ENCODE results near the gene ITGB5. TPM values are rescaled to one million over a fixed set of nuclear protein-coding genes. Genes with fewer than 3 reads are reported as not detected.

The ITGB5 gene
- total RNA-seq, 2 donors from 2014 or later, result 0.61 to 1.1 TPM

GRCh38 chr3:124780356-124780755 lies 106.8 kb downstream of the ITGB5 start:
- H3K27me3 Mint-ChIP-seq, result peaks cover 15% of the 10 kb centered on the region
- no peak overlapping the region for H3K27ac Mint-ChIP-seq
- H3K9me3 Mint-ChIP-seq, result no peaks in the 10 kb centered on the region
- H3K36me3 Mint-ChIP-seq (ENCODE audit: low read depth), result no peaks in the 10 kb centered on the region
- H3K4me3 Mint-ChIP-seq, result no peak overlapping the region
- ATAC-seq (replicated peaks), result no peak
- no peaks in the 10 kb centered on the region for H3K4me1 Mint-ChIP-seq

DNA sequence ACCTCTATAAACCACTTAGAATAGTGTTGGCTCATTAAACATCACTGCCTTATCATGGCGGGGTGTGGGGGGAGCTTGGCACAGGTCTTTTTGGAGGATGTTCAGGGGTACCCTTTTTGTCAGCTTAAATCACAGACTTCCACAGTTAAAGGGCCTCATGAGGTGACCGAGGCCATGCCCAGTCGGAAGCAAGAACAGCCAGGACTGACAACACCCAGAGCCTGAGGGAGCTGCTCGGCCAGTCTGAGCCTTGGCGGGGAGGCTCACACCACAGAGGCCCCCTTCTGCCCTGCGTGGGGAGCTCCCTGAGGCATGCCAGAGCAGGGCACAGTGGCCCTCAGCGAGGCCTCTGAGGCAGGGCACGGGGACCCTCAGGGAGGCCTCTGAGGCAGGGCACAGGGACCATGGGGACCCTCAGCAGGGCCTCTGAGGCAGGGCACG lies 107.4 kb downstream of the ITGB5 start:
- Mint-ChIP-seq H3K9me3 (no peaks in the 10 kb centered on the region), H3K36me3 (ENCODE audit: low read depth) (no peaks in the 10 kb centered on the region), H3K27me3 (peaks cover 20% of the 10 kb centered on the region), H3K4me1 (no peaks in the 10 kb centered on the region), H3K27ac (no peak overlapping the region), H3K4me3 (no peak overlapping the region)
- no peak for ATAC-seq (replicated peaks)

- Mint-ChIP-seq H3K27me3 (peaks cover 22% of the 10 kb centered on the region), H3K27ac (no peak overlapping the region), H3K4me1 (no peaks in the 10 kb centered on the region), H3K9me3 (no peaks in the 10 kb centered on the region), H3K4me3 (no peak overlapping the region), H3K36me3 (ENCODE audit: low read depth) (no peaks in the 10 kb centered on the region)
- ATAC-seq (replicated peaks), result no peak
Observed at GRCh38 chr3:124779116-124779515, 108.0 kb downstream of the ITGB5 start.

DNA sequence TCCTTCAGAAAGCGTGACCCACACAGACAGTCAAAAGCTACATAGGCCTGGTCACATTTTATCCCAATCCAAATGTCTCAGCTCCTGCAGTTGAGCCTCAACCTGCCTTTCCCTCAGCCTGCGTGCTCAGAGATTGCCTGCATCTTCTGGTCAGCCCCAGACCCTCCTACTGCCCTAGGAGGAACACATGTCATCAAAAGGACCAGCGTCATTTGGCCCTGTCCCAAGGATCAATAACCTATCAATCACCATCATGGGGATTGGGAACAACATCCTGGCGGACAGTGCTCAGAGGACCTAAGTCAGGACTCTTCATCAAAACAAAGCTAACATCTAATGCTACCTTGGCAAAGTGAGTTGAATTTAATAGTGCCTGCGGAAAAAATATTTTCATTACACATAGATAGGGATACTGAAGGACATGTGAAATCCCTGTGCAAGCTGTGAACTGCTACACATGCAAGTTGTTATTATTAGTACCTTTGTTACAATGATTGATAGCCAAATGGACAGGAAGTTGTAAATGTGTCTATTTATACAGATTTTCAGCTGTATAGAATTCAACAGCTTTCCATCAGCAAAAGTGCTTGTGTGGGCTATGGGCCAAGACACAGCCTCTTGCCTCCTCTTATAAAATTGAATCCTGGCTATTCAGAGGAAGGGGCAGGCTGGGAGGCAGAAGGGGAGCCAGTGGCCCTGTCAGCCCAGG lies 109.2 kb downstream of the ITGB5 start:
- Mint-ChIP-seq H3K4me3 (no peak overlapping the region), H3K4me1 (no peaks in the 10 kb centered on the region), H3K27ac (no peak overlapping the region), H3K36me3 (ENCODE audit: low read depth) (no peaks in the 10 kb centered on the region), H3K9me3 (no peaks in the 10 kb centered on the region), H3K27me3 (peaks cover 26% of the 10 kb centered on the region)
- no peak for ATAC-seq (replicated peaks)

- peaks cover 30% of the 10 kb centered on the region for H3K27me3 Mint-ChIP-seq
Observed at GRCh38 chr3:124776856-124777255, 110.3 kb downstream of the ITGB5 start.

GRCh38 chr3:124775877-124776276 lies 111.3 kb downstream of the ITGB5 start:
- Mint-ChIP-seq H3K9me3 (no peaks in the 10 kb centered on the region), H3K36me3 (ENCODE audit: low read depth) (no peaks in the 10 kb centered on the region), H3K4me1 (no peaks in the 10 kb centered on the region), H3K4me3 (no peak overlapping the region), H3K27me3 (peaks cover 31% of the 10 kb centered on the region), H3K27ac (no peak overlapping the region)
- ATAC-seq (replicated peaks), result no peak

More at GRCh38 chr3:124776856-124777255, 110.3 kb downstream of the ITGB5 start:
- H3K4me3 Mint-ChIP-seq, result no peak overlapping the region
- no peak overlapping the region for H3K27ac Mint-ChIP-seq
- ATAC-seq (replicated peaks), result no peak
- no peaks in the 10 kb centered on the region for H3K4me1 Mint-ChIP-seq
- no peaks in the 10 kb centered on the region for H3K36me3 Mint-ChIP-seq (ENCODE audit: low read depth)
- no peaks in the 10 kb centered on the region for H3K9me3 Mint-ChIP-seq

GRCh38 chr3:124774841-124775402 lies 112.2 kb downstream of the ITGB5 start:
- Mint-ChIP-seq H3K9me3 (no peaks in the 10 kb centered on the region), H3K27ac (no peak overlapping the region)
- no peak for ATAC-seq (replicated peaks)

GRCh38 chr3:124774327-124774718 lies 112.8 kb downstream of the ITGB5 start:
- H3K4me1 Mint-ChIP-seq, result no peaks in the 10 kb centered on the region
- H3K9me3 Mint-ChIP-seq, result no peaks in the 10 kb centered on the region
- ATAC-seq (replicated peaks), result no peak
- H3K36me3 Mint-ChIP-seq (ENCODE audit: low read depth), result no peaks in the 10 kb centered on the region
- peaks cover 31% of the 10 kb centered on the region for H3K27me3 Mint-ChIP-seq
- no peak overlapping the region for H3K4me3 Mint-ChIP-seq
- H3K27ac Mint-ChIP-seq, result no peak overlapping the region

More at GRCh38 chr3:124774841-124775402, 112.2 kb downstream of the ITGB5 start:
- Mint-ChIP-seq H3K4me1 (no peaks in the 10 kb centered on the region), H3K36me3 (ENCODE audit: low read depth) (no peaks in the 10 kb centered on the region), H3K27me3 (peaks cover 31% of the 10 kb centered on the region), H3K4me3 (no peak overlapping the region)

DNA sequence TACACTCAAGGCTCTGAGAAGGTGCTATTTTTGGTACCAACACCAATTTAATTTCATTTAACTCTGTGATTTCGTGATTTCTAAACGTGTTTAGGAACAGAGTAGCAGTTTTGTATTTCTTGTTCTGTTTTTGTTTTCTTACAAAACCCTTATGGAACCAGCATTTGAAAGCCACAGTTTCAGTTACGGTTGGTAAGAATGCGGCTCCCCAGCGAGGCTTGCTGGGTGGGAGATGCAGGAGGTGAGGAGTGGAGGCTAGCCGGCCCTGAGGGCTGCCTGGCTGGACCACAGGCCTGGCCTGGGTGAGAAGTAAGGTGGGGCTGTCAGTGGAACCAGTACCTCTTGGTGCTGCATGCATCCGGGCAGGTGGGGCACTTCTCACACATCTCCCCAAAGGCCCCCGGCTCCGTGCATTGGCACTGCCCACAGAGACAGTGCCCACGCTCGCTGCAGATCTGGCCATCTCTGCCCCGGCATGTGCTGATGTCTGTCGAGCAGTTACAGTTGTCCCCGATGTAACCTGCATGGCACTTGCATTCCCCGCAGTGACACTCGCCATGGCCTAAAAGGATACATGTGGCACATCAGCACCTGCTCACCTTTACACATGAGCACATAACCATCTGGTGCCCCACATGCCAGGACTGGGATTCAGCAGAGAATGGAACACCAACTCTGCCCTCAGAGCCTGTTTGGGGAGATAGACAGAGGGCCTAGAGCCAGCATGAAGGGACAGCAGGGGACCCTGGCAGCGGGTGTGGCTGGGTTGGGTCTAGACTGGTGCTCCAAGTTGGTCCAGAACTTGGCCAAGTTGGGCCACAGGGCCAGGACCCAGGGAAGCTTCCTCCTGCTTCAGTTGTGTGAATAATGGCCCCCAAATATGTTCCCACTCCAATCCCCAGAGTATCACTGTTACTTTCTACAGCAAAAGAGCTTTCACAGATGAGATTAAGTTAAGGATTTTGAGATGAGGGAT lies 113.5 kb downstream of the ITGB5 start:
- Mint-ChIP-seq H3K9me3 (no peaks in the 10 kb centered on the region), H3K4me3 (no peak overlapping the region), H3K4me1 (no peaks in the 10 kb centered on the region), H3K36me3 (ENCODE audit: low read depth) (no peaks in the 10 kb centered on the region), H3K27ac (no peak overlapping the region), H3K27me3 (peaks cover 26% of the 10 kb centered on the region)
- no peak for ATAC-seq (replicated peaks)

DNA sequence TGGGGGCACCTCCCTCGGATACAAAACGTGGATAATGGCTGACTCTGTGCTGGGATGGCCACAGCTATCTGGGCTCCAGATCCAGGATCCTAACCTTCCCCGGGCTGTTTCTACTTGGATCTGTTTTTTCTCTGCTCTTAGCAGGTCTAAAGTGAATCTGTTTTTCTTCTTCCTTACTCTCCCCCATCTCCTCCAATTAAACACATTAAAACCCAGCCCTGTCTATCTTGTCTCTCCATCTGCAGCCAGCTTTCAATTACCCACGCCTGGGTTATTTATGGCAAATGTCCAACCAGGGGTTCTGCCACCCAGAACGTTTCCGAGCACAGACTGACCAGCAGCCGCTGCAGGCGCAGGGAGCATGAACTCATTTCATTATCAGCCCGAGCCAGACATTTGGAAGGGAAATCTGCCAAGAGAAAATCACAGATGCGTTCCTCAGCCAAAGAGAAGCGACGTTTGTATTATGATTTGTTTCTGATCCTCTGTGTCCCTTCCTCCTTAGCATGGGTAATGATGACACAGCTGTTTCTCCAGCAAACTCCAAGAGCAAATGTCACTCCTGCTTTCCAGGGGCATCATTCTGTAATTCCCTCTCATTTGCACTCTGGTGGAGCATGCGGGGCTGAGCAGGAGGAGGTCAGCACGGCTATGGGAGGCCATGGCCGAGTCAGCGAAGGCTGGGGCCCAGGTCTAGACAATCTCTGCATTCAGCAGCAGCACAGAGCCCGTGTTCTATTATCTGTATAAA lies 114.9 kb downstream of the ITGB5 start:
- no peak for ATAC-seq (replicated peaks)

DNA sequence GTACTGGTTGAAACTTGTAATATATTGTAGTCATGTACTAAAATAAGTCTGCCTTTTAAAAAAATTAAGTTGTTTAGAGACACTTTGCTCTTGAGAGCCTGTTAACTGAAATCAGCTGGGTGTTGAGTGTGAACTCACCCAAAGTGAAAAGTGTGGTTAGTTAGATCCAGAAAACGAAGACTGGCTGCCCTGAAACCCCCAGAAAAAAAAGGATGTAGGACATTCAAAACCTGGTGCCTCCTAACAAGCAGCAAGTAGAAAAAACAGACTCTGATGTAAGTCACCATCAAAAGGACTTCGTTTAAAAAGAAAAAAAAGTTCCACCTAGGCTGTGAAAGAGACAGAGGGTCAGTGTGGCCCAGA lies 116.1 kb downstream of the ITGB5 start:
- Mint-ChIP-seq H3K27me3 (peaks cover 20% of the 10 kb centered on the region), H3K9me3 (no peaks in the 10 kb centered on the region), H3K27ac (no peak overlapping the region), H3K36me3 (ENCODE audit: low read depth) (no peaks in the 10 kb centered on the region), H3K4me1 (no peaks in the 10 kb centered on the region), H3K4me3 (no peak overlapping the region)
- no peak for ATAC-seq (replicated peaks)

More for the DNA sequence above, 114.9 kb downstream of the ITGB5 start:
- Mint-ChIP-seq H3K27ac (no peak overlapping the region), H3K9me3 (no peaks in the 10 kb centered on the region), H3K27me3 (peaks cover 23% of the 10 kb centered on the region), H3K4me1 (no peaks in the 10 kb centered on the region), H3K36me3 (ENCODE audit: low read depth) (no peaks in the 10 kb centered on the region), H3K4me3 (no peak overlapping the region)

- H3K36me3 Mint-ChIP-seq (ENCODE audit: low read depth), result no peaks in the 10 kb centered on the region
- H3K27ac Mint-ChIP-seq, result no peak overlapping the region
- H3K4me1 Mint-ChIP-seq, result no peaks in the 10 kb centered on the region
- H3K27me3 Mint-ChIP-seq, result peaks cover 20% of the 10 kb centered on the region
- H3K9me3 Mint-ChIP-seq, result no peaks in the 10 kb centered on the region
- H3K4me3 Mint-ChIP-seq, result no peak overlapping the region
- ATAC-seq (replicated peaks), result no peak
Observed at GRCh38 chr3:124770336-124771082, 116.7 kb downstream of the ITGB5 start.

DNA sequence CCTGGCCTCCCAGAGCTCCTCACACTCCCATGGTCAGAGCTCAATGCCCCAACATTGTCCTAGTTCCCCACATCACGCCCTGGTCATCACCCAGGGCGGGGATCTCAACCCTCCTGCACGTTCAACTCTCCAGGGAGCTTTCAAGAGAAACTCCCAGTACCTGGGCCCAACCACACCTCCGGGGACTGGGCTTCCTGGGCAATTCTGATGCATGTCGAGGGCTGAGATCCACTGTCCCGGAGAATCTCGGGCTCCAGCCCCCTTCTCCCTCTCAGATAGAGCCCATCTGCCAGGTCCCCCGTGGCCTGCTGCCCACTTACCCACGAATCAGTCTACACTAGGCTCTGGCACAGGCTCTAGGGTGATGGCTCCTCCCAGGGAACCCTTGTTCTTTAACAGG lies 117.7 kb downstream of the ITGB5 start:
- no peak for ATAC-seq (replicated peaks)
- no peaks in the 10 kb centered on the region for H3K4me1 Mint-ChIP-seq
- H3K36me3 Mint-ChIP-seq (ENCODE audit: low read depth), result no peaks in the 10 kb centered on the region
- H3K27ac Mint-ChIP-seq, result no peak overlapping the region
- peaks cover 15% of the 10 kb centered on the region for H3K27me3 Mint-ChIP-seq
- H3K4me3 Mint-ChIP-seq, result no peak overlapping the region
- no peaks in the 10 kb centered on the region for H3K9me3 Mint-ChIP-seq

All from activated T-helper 17 cell treated with anti-CD3 and anti-CD28 coated beads, Interleukin-2, amount 50 U/mL, for 72 hours (primary cell).